Astrocyte of the hippocampus (primary cell): Measurements from ENCODE around the gene FMN1.
"Not testable (repeated sequence)": the region's sequence is repeated elsewhere in the genome, so short reads cannot be mapped to it uniquely, and the experiment has no call there.

Source experiments
- DNase-seq: peaks from one replicate; pipeline ENCODE4 v3.0.0; 2011; ENCODE audit warnings: low read depth, low spot score

The FMN1 gene

GRCh38 chr15:32861174-32861573 is 333.3 kb downstream of the FMN1 start:
- no peak for DNase-seq

GRCh38 chr15:32859996-32860395 is 334.5 kb downstream of the FMN1 start:
- DNase-seq: no peak

- DNase-seq: no peak
Observed at GRCh38 chr15:32859251-32859650, 335.3 kb downstream of the FMN1 start.

- DNase-seq: no peak
Observed at GRCh38 chr15:32857732-32858131, 336.8 kb downstream of the FMN1 start.

GRCh38 chr15:32856753-32857152 is 337.8 kb downstream of the FMN1 start:
- DNase-seq: peak; percentile 82

GRCh38 chr15:32855942-32856341 is 338.6 kb downstream of the FMN1 start:
- peak; percentile 97 for DNase-seq

- no peak for DNase-seq
Observed at GRCh38 chr15:32853592-32853991, 340.9 kb downstream of the FMN1 start.

GRCh38 chr15:32852771-32853170 is 341.7 kb downstream of the FMN1 start:
- no peak for DNase-seq

- no peak for DNase-seq
Observed at GRCh38 chr15:32852017-32852416, 342.5 kb downstream of the FMN1 start.

GRCh38 chr15:32851572-32851971 is 342.9 kb downstream of the FMN1 start:
- DNase-seq: no peak

GRCh38 chr15:32849769-32850668 is 344.5 kb downstream of the FMN1 start:
- DNase-seq: peak; percentile 76

GRCh38 chr15:32846671-32847070 is 347.8 kb downstream of the FMN1 start:
- DNase-seq: not testable (repeated sequence)

- DNase-seq: peak; percentile 60
Observed at GRCh38 chr15:32844118-32844711, 350.3 kb downstream of the FMN1 start.

- DNase-seq: no peak
Observed at GRCh38 chr15:32843219-32843815, 351.2 kb downstream of the FMN1 start.

- no peak for DNase-seq
Observed at GRCh38 chr15:32842081-32842480, 352.4 kb downstream of the FMN1 start.

GRCh38 chr15:32840507-32841245 is 353.8 kb downstream of the FMN1 start:
- no peak for DNase-seq

GRCh38 chr15:32838820-32839219 is 355.7 kb downstream of the FMN1 start:
- peak; percentile 53 for DNase-seq

GRCh38 chr15:32838338-32838737 is 356.2 kb downstream of the FMN1 start:
- DNase-seq: no peak

- no peak for DNase-seq
Observed at GRCh38 chr15:32837935-32838334, 356.6 kb downstream of the FMN1 start.

- DNase-seq: no peak
Observed at GRCh38 chr15:32834156-32834555, 360.4 kb downstream of the FMN1 start.

GRCh38 chr15:32833379-32833821 is 361.1 kb downstream of the FMN1 start:
- no peak for DNase-seq

GRCh38 chr15:32831485-32831884 is 363.0 kb downstream of the FMN1 start:
- no peak for DNase-seq
